Chondrocyte (in vitro differentiated cells): ENCODE results near the gene BIRC2. TPM values are rescaled to one million over a fixed set of nuclear protein-coding genes. Genes with fewer than 3 reads are reported as not detected.

Source experiments
- DNase-seq: peaks from one replicate; pipeline ENCODE4 v3.0.0; 2021; ENCODE audit warnings: mixed read lengths, low spot score
- H3K27ac Mint-ChIP-seq: one replicate; pipeline ENCODE4 v1.8.0; 2021; ENCODE audit warnings: mild to moderate bottlenecking, moderate library complexity, mixed read lengths; ENCODE audit not compliant: unreplicated experiment
- H3K27me3 Mint-ChIP-seq: 2 replicates; pipeline ENCODE4 v1.8.0; 2021; ENCODE audit warnings: low read depth, mixed read lengths
- H3K36me3 Mint-ChIP-seq: 2 replicates; pipeline ENCODE4 v1.8.0; 2021; ENCODE audit warnings: low read depth, mixed read lengths
- H3K4me1 Mint-ChIP-seq: 2 replicates; pipeline ENCODE4 v1.8.0; 2021; ENCODE audit warnings: low read depth, mild to moderate bottlenecking, mixed read lengths
- H3K4me3 Mint-ChIP-seq: one replicate; pipeline ENCODE4 v1.8.0; 2021; ENCODE audit warnings: mild to moderate bottlenecking, moderate library complexity, mixed read lengths; ENCODE audit not compliant: unreplicated experiment
- H3K9me3 Mint-ChIP-seq: 2 replicates; pipeline ENCODE4 v1.8.0; 2021; ENCODE audit warnings: low read depth, mixed read lengths
- total RNA-seq: library from RNA; stranded (reverse); gene quantifications from 3 replicates; pipeline ENCODE4 v1.2.1, GENCODE V29; 2021
- TF ChIP-seq, protein P1 (sequence below): fragments of 200-600 bp; sonication (generic); IDR thresholded peaks from 2 replicates; pipeline ENCODE4 v1.5.0; 2021; ENCODE audit warnings: antibody characterized with exemption, mild to moderate bottlenecking, moderate library complexity

BIRC2 gene
- total RNA-seq, 1 donor from 2014 or later = 43.1 TPM

DNA sequence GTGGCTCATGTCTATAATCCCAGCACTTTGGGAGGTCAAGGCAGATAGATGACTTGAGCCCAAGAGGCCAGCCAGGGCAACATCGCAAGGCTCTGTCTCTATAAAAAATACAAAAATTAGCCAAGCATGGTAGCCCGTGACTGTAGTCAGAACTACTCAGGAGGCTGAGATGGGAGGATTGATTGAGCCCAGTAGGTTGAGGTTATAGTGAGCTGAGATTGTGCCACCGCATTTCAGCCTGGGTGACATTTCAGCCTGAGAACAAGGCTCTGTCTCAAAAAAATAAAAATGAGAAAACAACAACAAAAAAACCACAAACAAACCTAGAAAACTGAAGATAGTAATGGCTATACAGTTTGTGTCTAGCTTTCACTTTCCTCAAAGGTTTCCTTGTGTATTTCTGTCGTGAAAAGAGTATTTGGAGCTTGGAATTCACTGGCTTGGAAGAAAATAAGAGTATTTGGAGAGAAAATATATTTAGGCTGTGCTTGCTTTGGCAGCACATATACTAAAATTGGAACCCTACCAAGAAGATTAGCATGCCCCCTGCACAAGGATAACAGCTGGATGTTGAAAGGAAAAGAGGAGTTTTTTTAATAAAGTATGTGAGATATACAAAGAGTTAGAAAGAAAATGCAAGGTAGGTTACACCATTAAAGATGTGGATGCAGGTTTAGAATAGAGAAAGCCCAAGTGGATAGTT is 33.6 kb upstream of the BIRC2 start:
- DNase-seq = no peak
- Mint-ChIP-seq H3K4me1 (peaks cover 45% of the 10 kb centered on the region), H3K9me3 (no peaks in the 10 kb centered on the region), H3K36me3 (no peaks in the 10 kb centered on the region), H3K4me3 (peak overlapping the region; percentile 62), H3K27me3 (no peaks in the 10 kb centered on the region), H3K27ac (peak overlapping the region; percentile 94)
- TF ChIP-seq, protein P1, sequence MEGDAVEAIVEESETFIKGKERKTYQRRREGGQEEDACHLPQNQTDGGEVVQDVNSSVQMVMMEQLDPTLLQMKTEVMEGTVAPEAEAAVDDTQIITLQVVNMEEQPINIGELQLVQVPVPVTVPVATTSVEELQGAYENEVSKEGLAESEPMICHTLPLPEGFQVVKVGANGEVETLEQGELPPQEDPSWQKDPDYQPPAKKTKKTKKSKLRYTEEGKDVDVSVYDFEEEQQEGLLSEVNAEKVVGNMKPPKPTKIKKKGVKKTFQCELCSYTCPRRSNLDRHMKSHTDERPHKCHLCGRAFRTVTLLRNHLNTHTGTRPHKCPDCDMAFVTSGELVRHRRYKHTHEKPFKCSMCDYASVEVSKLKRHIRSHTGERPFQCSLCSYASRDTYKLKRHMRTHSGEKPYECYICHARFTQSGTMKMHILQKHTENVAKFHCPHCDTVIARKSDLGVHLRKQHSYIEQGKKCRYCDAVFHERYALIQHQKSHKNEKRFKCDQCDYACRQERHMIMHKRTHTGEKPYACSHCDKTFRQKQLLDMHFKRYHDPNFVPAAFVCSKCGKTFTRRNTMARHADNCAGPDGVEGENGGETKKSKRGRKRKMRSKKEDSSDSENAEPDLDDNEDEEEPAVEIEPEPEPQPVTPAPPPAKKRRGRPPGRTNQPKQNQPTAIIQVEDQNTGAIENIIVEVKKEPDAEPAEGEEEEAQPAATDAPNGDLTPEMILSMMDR = no peak

DNA sequence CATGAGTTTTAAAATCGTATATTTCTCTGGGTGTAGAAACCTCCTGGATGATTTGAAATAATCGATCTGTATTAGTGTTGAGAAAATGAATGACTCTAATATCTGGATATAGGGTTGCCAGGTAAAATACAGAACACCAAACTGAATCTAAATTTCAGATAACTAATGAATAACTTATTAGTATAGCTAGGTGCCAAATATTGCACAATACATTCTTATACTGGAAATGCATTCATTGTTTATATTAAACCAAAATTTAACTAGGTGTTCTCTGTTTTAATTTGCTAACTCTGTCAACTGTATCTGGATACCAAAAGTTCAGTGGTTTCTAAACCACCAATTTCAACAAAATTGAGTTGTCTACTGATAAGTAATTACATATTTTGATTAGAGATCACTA is 32.2 kb upstream of the BIRC2 start:
- H3K27ac Mint-ChIP-seq = no peak overlapping the region
- no peak for DNase-seq
- TF ChIP-seq, protein P1 = no peak
- H3K27me3 Mint-ChIP-seq = no peaks in the 10 kb centered on the region
- H3K4me1 Mint-ChIP-seq = peaks cover 48% of the 10 kb centered on the region
- no peak overlapping the region for H3K4me3 Mint-ChIP-seq
- H3K36me3 Mint-ChIP-seq = no peaks in the 10 kb centered on the region
- H3K9me3 Mint-ChIP-seq = no peaks in the 10 kb centered on the region

DNA sequence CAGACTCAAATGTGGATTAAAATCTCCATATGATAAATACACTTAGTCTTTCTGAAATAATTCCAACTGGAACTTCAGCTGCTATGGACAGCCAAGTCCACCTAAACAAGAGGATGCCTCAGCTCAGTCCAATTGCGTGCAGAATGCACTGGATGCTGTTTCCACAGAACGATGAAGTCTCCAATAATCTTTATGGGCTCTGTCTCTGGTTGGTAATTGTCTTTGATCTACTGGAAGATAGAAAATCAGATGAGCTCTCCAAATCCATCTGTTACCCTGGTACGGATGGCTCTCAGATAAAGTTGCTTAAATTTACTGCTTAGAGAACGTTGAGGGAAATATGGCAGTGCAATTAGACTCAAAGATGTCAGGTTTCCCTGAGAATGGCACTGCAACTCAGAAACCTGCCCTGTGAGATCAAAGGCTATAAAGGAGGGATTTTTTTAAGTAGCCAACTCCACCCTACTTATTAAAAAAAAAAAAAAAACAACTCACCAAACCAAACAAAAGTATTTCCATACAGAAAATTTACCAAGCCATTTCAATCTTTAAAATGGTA is 30.6 kb upstream of the BIRC2 start:
- no peak for DNase-seq
- H3K36me3 Mint-ChIP-seq = no peaks in the 10 kb centered on the region
- H3K27ac Mint-ChIP-seq = peak overlapping the region; percentile 38

DNA sequence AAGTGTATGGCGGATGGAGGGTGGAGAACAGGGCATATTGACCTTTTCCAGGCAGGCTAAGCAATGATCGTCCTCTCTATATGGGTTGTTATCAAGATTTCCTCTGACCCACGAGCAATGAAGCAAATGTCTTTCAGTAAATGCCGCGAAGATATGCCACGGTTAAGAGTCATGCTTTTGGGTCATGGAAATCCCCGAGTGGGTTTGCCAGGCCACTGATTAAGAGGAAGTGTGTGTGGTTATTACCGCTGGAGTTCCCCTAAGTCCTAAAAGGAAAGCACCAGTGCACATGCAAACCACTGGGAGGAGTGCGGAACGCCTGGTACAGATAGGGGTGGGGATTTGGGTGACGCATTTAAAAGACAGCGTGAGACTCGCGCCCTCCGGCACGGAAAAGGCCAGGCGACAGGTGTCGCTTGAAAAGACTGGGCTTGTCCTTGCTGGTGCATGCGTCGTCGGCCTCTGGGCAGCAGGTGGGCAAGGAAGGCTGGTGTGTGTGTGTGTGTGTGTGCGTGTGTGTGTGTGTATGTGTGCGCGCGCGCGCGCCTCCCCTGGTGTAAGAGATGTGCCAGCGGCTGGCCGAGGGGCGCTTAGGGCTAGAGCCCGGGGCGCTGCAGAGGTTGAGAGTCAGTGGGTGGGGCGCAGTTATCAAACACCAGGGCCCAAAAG is 29.8 kb upstream of the BIRC2 start, which contains the start of gene BIRC3:
BIRC3 (plus strand) TSS at position 386 of the 669 bp plus-strand sequence. CDS start 7,026 bp downstream, outside the sequence.
- H3K9me3 Mint-ChIP-seq = no peaks in the 10 kb centered on the region
- no peak for DNase-seq
- H3K36me3 Mint-ChIP-seq = no peaks in the 10 kb centered on the region
- H3K4me3 Mint-ChIP-seq = peak within 1 kb of the TSS; percentile 81
- TF ChIP-seq, protein P1 = peak; percentile 65
- H3K27ac Mint-ChIP-seq = peak within 1 kb of the TSS; percentile 84
- H3K27me3 Mint-ChIP-seq = no peaks in the 10 kb centered on the region
- peaks cover 54% of the 10 kb centered on the region for H3K4me1 Mint-ChIP-seq

More for the DNA sequence above, 30.6 kb upstream of the BIRC2 start:
- H3K9me3 Mint-ChIP-seq = no peaks in the 10 kb centered on the region
- H3K27me3 Mint-ChIP-seq = no peaks in the 10 kb centered on the region
- TF ChIP-seq, protein P1 = no peak
- no peak overlapping the region for H3K4me3 Mint-ChIP-seq
- H3K4me1 Mint-ChIP-seq = peaks cover 54% of the 10 kb centered on the region

DNA sequence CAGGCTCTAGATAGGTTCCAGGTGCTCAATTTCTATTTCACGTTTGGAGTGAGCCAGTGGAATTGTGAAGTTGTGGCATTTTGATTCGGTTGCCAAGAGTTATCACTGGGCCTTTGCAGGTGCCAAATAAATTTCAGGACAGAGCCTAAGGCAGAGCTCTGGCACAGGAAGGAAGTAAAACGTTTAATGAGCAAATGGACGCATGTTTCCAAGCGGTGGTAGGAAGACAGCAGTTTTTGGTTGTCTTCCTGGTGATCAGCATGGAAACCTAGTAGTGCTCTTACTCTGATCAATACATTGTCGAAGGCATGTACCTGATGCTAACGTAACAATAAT is 29.3 kb upstream of the BIRC2 start:
- TF ChIP-seq, protein P1 = no peak
- Mint-ChIP-seq H3K27ac (peak overlapping the region; percentile 84), H3K36me3 (no peaks in the 10 kb centered on the region), H3K27me3 (no peaks in the 10 kb centered on the region), H3K4me1 (peaks cover 50% of the 10 kb centered on the region), H3K9me3 (no peaks in the 10 kb centered on the region), H3K4me3 (peak overlapping the region; percentile 81)
- DNase-seq = no peak
